ENCODE results near the gene MRPS24. TPM values are rescaled to one million over a fixed set of nuclear protein-coding genes. Genes with fewer than 3 reads are reported as not detected.
A peak's percentile ranks its signal among the peaks of the same experiment; 100 is the strongest.

MRPS24 gene
- total and polyA plus RNA-seq, 2 of the 13 experiments (the other 11 are each of a cell fraction or from before 2014, with no cell fraction given): 135 to 162 TPM

DNA sequence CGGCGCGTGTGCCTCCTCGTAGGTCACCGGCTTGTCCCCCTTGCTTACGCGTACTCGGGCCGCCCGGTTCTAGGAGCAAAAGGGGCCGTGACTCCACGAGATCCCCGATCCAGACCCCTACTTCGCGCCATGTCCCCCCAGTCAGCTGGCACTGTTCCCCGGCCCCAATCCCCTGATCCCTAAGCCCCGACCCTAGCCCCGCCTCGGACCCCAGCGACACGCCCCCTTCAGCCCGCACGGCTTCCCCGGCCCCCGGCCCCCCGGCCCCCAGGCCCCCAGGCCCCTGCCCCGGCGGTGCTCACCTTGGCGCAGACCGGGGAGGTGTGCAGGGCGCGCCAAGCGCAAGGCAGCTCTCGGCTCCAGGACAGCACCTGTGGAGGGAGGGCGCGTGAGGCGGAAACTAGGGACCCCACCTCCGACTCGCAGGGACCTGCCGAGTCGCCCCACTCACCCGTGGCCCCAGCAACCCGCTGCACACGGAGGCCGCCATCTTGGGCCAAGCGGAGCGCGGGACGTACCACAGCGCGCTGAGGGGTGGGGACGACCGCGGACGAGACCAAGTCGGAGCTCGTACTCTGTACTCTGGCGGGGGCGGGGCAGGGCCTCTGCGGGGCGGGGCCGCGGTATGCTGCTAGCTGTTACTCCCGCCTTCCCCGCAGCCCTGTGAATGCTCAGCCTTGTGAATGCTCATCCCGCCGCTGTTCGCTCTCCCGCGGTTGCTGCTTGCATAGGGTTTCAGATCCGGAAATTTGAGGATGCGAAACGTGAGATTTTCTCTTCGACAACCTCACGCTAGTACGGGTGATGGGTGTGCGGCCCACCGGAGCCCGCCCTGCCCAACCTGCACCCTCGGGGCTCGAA is at the start of gene MRPS24 (continued):
- TF ChIP-seq CBX2 (IDR thresholded peaks at IDR 0.05; ENCODE audit: low read depth, low read length) (no peak), CBX2 (CRISPR knock-in tag; IDR thresholded peaks at IDR 0.05; ENCODE audit: low read depth) (no peak), HIVEP1 (CRISPR knock-in tag; IDR thresholded peaks at IDR 0.05) (peak; percentile 39; the same call in 1 of the 2 replicates), ZNF564 (CRISPR knock-in tag; IDR thresholded peaks at IDR 0.05) (no peak), NFE2L1 (CRISPR knock-in tag; IDR thresholded peaks at IDR 0.05; ENCODE audit: borderline replicate concordance) (no peak), FOXP1 (IDR thresholded peaks at IDR 0.05) (no peak), FOXP1 (CRISPR knock-in tag; IDR thresholded peaks at IDR 0.05) (no peak), IKZF4 (CRISPR knock-in tag; IDR thresholded peaks at IDR 0.05; ENCODE audit: borderline replicate concordance, low read depth, not compliant biosample characterization) (peak; percentile 66), PHF8 (CRISPR knock-in tag; IDR thresholded peaks at IDR 0.05) (peak; percentile 93), SRSF9 (IDR thresholded peaks at IDR 0.05; ENCODE audit: borderline replicate concordance, insufficient read depth, low read depth, low read length, poor library complexity, severe bottlenecking) (no peak), ZNF235 (CRISPR knock-in tag; IDR thresholded peaks at IDR 0.05; ENCODE audit: borderline replicate concordance) (no peak), FOXO4 (CRISPR knock-in tag; conservative IDR thresholded peaks at IDR 0.05) (0 out of 2 replicates have a peak, but pooled peaks have one; percentile 36), RERE (CRISPR knock-in tag; IDR thresholded peaks at IDR 0.05; ENCODE audit: low read depth) (no peak), TOPORS (CRISPR knock-in tag; IDR thresholded peaks at IDR 0.05) (0 out of 2 replicates have a peak, but pooled peaks have one; percentile 79), TEAD3 (CRISPR knock-in tag; optimal IDR thresholded peaks at IDR 0.05; ENCODE audit: borderline replicate concordance) (peak; percentile 83), ZNF720 (CRISPR knock-in tag; IDR thresholded peaks at IDR 0.05) (no peak)
- TF ChIP-seq, protein P1, sequence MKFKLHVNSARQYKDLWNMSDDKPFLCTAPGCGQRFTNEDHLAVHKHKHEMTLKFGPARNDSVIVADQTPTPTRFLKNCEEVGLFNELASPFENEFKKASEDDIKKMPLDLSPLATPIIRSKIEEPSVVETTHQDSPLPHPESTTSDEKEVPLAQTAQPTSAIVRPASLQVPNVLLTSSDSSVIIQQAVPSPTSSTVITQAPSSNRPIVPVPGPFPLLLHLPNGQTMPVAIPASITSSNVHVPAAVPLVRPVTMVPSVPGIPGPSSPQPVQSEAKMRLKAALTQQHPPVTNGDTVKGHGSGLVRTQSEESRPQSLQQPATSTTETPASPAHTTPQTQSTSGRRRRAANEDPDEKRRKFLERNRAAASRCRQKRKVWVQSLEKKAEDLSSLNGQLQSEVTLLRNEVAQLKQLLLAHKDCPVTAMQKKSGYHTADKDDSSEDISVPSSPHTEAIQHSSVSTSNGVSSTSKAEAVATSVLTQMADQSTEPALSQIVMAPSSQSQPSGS (CRISPR knock-in tag; IDR thresholded peaks at IDR 0.05): peak; percentile 33; the same call in 1 of the 2 replicates
- TF ChIP-seq, protein P2, sequence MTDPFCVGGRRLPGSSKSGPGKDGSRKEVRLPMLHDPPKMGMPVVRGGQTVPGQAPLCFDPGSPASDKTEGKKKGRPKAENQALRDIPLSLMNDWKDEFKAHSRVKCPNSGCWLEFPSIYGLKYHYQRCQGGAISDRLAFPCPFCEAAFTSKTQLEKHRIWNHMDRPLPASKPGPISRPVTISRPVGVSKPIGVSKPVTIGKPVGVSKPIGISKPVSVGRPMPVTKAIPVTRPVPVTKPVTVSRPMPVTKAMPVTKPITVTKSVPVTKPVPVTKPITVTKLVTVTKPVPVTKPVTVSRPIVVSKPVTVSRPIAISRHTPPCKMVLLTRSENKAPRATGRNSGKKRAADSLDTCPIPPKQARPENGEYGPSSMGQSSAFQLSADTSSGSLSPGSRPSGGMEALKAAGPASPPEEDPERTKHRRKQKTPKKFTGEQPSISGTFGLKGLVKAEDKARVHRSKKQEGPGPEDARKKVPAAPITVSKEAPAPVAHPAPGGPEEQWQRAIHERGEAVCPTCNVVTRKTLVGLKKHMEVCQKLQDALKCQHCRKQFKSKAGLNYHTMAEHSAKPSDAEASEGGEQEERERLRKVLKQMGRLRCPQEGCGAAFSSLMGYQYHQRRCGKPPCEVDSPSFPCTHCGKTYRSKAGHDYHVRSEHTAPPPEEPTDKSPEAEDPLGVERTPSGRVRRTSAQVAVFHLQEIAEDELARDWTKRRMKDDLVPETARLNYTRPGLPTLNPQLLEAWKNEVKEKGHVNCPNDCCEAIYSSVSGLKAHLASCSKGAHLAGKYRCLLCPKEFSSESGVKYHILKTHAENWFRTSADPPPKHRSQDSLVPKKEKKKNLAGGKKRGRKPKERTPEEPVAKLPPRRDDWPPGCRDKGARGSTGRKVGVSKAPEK (CRISPR knock-in tag; IDR thresholded peaks at IDR 0.05; ENCODE audit: borderline replicate concordance): peak; percentile 16; the same call in 1 of the 2 replicates

All from HepG2 (cell line).